GM21423 (cell line): ENCODE results near the gene TMEM198.

ENCODE experiments used
- ATAC-seq: cut with Tn5 transposase; IDR thresholded peaks from one replicate; pipeline ENCODE4 v1.9.1; 2021; ENCODE audit warnings: mild to moderate bottlenecking, moderate library complexity; ENCODE audit not compliant: unreplicated experiment

The TMEM198 gene

GRCh38 chr2:219508971-219509779, 34.7 kb upstream of the TMEM198 start:
- ATAC-seq, result no peak

DNA sequence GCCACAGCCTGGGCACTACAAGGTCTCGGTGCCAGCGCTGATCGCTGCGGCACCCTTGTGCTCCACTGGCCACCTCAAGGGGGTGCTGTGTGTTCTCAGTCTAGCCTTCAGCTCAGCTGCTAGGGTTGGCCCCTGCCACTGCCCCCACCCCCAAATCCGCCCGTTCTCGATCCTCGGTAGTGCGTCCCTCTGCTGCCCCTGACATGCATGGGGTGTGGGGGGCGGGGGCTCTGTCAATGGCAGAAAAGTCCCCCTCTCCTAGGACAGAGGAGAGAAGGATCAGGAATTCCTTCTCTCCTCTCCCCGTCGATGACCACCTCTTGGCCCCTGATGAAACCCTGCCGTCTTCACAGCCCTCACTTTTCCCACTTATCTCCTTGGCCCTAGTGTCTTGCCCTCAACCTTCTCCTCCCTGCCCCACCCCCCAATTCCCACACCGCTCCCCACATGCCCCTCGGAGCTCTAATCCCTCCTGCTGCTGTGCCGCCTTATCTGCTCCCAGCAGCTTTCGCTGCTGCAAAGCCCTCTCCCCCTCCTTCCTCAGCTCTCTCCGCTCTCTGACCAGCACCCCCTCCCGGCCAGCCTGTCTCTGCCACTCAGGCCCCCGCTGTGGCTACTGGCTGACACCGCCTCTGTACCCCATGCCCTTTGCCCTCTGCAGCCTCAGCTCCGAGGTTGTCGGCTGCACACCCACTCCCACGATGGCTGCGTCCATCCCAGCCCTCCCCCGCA, 33.9 kb upstream of the TMEM198 start:
- ATAC-seq, result peak; percentile 42

DNA sequence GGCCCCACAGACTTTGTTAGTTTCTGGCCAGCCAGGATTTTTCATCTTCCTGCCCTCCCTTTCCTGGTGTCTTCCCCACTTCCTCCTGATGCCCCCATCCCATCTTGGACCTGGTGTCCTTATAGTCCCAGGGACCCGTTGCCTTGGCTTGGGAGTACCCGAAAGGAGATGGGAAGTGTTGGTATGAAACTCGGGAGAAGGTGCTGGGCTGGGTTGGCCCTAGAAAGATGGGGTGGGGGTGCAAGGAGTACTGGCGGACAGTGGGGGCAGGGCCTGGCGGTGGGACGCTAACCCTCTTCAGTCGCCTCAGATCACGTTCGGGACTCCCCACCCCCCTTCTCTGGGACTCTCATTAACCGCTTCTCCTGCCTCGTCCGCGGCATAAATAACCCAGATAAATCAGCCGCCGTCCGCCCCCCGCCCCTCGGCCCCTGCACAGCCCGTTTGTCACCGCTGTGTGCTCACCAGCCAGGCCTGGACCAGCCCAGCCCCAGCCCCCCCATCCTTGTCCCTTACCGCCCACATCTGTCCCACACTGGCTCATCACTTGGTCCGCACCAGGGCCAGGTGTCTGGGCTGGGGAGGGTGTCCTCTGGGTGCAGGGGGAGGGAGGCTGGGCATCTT, 33.2 kb upstream of the TMEM198 start:
- no peak for ATAC-seq

DNA sequence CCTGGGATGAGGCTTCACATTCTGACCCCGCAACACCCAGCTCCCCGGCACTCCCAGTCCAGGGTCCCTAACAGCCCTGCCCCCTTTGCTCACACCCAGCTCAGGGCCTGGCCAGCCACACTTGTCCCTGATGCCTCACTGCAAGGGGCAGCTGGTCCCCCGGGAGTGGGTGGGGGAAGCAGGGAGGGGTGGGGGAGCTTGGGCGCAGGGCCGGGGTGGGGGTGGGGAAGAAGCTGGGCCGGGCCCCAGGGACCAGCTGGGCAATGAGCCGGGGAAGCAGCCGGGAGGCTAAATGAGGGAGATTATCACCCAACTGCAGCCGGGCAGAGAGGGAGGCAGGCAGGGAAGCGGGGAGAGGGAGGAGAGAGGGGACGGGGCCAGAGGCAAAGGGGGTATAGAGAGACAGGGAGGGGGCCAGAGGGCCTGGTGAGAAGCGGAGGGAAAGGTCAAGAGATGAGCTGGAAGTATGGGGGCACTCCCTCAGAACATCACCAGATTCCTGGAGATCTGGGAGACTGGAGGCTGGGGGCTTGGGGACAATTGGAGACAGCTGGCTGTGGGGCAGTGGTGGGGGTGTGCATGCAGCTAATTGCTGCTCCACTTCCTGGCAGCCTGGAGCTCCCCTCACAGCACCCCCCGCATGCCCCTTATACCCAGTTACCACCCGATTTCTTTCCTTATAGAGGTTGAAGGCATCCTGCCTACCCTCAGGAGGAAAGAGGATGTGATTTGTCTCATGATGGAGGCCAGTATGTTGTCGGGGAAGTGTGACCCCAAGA, 32.1 kb upstream of the TMEM198 start:
- ATAC-seq, result no peak

DNA sequence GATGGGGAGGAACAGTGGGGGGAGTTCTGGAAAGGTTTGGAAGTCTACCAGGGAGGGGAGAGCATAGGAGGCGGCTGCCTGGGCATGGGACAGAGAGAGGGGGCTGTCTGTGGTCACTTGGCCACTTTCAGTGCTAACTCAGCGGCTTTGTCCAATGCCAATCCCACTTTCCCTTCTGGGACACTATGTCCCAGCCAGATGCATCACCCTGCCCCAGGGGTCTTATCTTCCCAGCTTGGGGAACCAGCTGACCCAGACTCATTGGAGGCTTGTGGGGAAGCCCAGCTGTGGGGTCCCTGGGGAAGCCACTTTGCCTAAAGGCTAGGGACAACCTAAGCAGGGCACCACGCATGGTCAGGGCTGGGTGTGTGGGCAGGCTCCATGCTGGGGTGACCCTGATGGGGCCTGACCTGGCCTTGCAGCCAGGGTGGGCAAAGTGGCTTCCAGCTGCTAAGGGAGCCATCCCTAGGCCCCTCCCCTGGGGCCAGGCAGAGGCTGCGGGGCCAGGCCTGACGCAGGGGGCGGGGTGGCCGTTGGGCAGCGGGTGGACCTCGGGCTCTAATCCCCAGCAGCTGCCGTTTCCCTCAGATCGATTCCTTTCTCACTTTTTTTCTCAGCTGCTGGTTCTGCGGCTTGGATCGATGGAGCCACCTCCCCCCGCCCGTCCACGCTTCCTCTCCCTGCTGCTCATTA, 31.2 kb upstream of the TMEM198 start:
- no peak for ATAC-seq

DNA sequence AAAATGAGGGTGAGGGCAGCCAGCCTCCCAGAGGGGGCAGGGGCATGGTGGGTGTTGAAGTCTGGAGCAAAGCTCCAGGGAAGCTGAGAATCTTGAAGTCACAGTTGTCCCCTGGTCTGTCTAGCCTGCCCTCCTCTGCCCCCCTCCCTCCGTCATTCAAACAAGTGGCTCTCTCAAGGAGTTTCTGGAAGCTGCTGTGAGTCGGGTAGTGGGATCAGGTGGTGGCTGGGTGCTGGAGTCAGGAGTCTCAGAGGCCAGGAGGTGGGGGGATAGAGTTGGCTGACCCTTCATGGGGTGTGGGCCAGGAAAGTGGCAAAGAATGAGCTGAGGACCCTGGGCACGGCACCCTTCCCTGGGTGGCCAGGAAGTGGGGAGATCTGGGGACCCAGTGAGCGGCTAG, 30.0 kb upstream of the TMEM198 start:
- no peak for ATAC-seq

GRCh38 chr2:219514196-219514761, 29.5 kb upstream of the TMEM198 start, which contains the start of gene ASIC4:
Gene ASIC4 (plus strand): TSS chr2:219514482. CDS start chr2:219514725, 243 bp downstream.
- ATAC-seq, result no peak

GRCh38 chr2:219514836-219515235, 29.0 kb upstream of the TMEM198 start:
- ATAC-seq, result no peak

- ATAC-seq, result no peak
Measured at GRCh38 chr2:219515874-219516629, 27.8 kb upstream of the TMEM198 start.

- no peak for ATAC-seq
Measured at GRCh38 chr2:219516888-219517287, 26.9 kb upstream of the TMEM198 start.

DNA sequence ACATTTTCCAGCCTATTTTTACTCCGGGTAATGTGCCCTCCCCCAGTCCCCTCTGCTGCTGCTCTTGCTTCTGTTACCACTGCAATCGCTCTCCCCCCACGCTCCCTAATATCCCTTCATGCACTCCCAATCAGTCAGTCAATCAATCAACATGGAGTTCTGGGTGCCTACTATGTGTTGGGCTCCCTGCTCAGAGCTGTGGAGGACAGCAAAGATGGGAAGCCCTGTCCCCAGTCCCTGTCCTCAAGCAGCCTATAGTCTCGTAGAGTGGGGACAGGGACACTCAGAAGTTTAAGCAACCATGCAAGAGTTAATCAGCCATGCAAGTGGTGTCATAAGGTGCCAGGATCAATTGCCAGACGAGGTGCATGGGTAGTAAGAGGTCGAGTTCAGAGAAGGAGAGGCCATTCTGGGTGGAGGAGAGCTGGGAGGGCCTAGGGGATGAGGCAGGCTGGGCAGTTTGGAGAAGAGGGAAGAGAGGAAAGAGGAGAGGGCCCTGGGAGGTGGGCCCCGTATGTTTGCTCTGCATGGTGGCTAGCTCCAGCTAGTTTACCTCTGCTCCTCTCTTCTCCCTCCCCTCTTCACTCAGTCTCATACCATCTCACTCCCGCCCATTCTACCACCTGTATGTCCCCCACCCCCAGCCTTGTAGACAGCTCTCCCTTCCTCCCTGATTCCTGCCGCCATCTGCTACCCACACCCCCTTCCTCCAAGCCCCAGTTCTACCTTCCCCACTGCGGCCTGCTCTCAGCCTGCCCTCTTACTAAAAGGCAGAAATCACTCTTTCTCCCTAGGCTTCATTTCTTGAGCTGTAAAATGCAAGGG, 25.7 kb upstream of the TMEM198 start:
- no peak for ATAC-seq

GRCh38 chr2:219519526-219519916, 24.3 kb upstream of the TMEM198 start:
- ATAC-seq, result no peak

- no peak for ATAC-seq
Measured at GRCh38 chr2:219520079-219520478, 23.7 kb upstream of the TMEM198 start.

- ATAC-seq, result no peak
Measured at GRCh38 chr2:219521066-219521880, 22.6 kb upstream of the TMEM198 start.

GRCh38 chr2:219522111-219523030, 21.5 kb upstream of the TMEM198 start:
- no peak for ATAC-seq

DNA sequence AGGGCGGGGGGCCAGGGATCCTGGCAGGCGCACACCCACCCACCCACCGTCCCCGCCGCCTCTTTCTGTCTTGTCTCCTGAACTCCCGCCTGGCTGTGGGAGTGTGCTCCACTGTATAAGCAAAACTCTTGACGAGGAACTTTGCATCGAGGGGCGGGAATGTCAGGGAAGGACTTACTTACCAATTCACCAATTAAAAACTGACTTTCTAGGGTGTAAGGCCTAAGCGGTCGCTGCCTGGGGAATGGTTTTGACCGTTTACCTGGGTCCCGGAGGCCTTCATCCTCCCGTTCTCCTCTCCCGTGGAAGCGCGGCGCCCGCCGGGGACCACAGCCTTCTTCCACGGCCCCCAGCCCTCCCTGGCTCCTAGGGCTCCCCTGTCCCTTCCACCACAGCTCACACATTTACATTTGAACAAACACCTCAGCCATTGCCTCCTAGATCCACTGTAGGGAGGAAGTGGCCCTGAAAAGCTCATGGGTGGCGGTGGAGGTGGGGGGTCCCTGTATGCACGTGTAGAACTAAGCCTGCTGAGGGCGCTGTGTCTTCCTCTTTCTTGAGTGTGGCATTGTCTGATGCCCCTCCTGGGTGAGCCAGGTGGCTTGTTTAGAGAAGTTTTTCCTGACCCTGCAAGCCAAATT, 20.7 kb upstream of the TMEM198 start:
- ATAC-seq, result no peak
